Transverse colon (tissue), 4 donors: Measurements from ENCODE around the gene MAPK8IP3.

ENCODE experiments used
- CTCF ChIP-seq, 5 experiments: fragments of 200-600 bp in 3 of 5; fragments of 450-650 bp in 2 of 5; sonication (generic) in 3 of 5; IDR thresholded peaks; 1 replicate in 2 of 5; 2 replicates in 3 of 5; pipeline ENCODE4 v1.5.1; 2016 to 2017; ENCODE audit warnings: antibody characterized with exemption in 5 of 5, inconsistent platforms in 3 of 5, mild to moderate bottlenecking in 2 of 5, moderate library complexity in 1 of 5
- EP300 ChIP-seq: sonication (generic); formaldehyde crosslinking; IDR thresholded peaks from one replicate; pipeline ENCODE4 v1.6.1; 2017; ENCODE audit warnings: antibody characterized with exemption, low read depth
- POLR2A ChIP-seq: fragments of 450-650 bp; IDR thresholded peaks from one replicate; pipeline ENCODE4 v1.6.1; 2016; ENCODE audit warnings: antibody characterized with exemption, mild to moderate bottlenecking, moderate library complexity
- POLR2AphosphoS5 ChIP-seq, 3 donors: sonication (generic); formaldehyde crosslinking; IDR thresholded peaks; one replicate each; pipeline ENCODE4 v1.6.1; 2016; ENCODE audit warnings: antibody characterized with exemption in 3 of 3

DNA sequence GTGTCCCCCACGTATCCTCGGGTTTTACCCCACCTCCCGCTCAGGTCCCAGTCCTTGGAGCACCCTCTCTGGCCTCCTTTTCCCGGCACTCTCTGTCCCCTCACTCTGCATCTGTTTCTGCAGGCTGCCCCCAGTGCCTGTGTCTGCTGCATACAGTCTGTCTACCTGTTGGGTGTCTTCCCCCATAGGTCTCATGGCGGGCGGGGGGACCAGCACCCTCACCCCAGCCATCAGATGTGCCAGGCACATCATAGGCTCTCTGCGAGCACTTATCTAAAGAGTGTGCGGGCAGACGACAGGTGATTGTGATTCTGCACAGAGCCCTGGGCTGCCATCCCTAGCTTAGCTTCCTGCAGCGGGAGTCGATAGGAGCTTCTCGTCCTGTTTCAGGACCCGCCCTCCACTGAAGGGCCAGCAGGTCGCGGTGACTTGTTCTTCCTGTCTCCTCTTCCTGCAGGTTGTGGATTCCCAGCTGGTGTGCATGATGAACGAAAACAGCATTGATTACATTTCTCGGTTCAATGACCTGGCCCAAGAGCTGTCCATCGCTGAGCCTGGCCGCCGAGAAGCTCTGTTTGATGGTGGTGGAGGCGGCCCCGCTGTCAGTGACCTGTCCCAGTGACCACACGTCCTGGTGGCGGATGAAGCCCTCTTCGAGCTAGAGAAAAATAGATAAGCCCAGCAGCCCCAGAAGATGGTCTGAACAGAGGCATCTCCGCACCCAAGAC lies 32.4 kb upstream of the MAPK8IP3 start:
- TF ChIP-seq CTCF (IDR thresholded peaks at IDR 0.05) (no peak), POLR2A (no peak), EP300 (no peak), POLR2AphosphoS5 (IDR thresholded peaks at IDR 0.05) (no peak)
